ENCODE results near the gene CPNE6. TPM values are rescaled to one million over a fixed set of nuclear protein-coding genes. Genes with fewer than 3 reads are reported as not detected.

Gene CPNE6
- total RNA-seq, 2 donors from 2014 or later: not detected

GRCh38 chr14:24119691-24120090 lies 48.3 kb downstream of the CPNE6 start:
- TF ChIP-seq POLR2A (IDR thresholded peaks at IDR 0.05) (no peak), CTCF (IDR thresholded peaks at IDR 0.05) (no peak)
- Histone ChIP-seq H3K9me3 (no peaks in the 10 kb centered on the region), H3K4me3 (no peak overlapping the region), H3K27ac (no peak overlapping the region), H3K27me3 (no peaks in the 10 kb centered on the region), H3K4me1 (peaks cover 28% of the 10 kb centered on the region), H3K36me3 (replicated peaks in 1 of 2; ENCODE audit: insufficient read depth in 1 of 2, low read depth in 2 of 2) (peaks cover 24 to 37% of the 10 kb centered on the region in 2 donors)
- intact Hi-C loops (cut with DNase I): no loop called here
- DNase-seq (no peak), ATAC-seq (no peak)
- 94 to 95% methylated on average over 6 of the region's 6 CpGs for WGBS, 2 donors

GRCh38 chr14:24121210-24121609 lies 49.8 kb downstream of the CPNE6 start:
- no peak overlapping the region for H3K27ac ChIP-seq
- peaks cover 24 to 37% of the 10 kb centered on the region in 2 donors for H3K36me3 ChIP-seq (replicated peaks in 1 of 2; ENCODE audit: insufficient read depth in 1 of 2, low read depth in 2 of 2)
- no peak for DNase-seq
- no peak overlapping the region for H3K4me3 ChIP-seq
- H3K4me1 ChIP-seq: peaks cover 21% of the 10 kb centered on the region
- no peak for TF ChIP-seq CTCF (IDR thresholded peaks at IDR 0.05)
- TF ChIP-seq POLR2A (IDR thresholded peaks at IDR 0.05): no peak
- ATAC-seq: no peak
- no peaks in the 10 kb centered on the region for H3K27me3 ChIP-seq
- H3K9me3 ChIP-seq: no peaks in the 10 kb centered on the region
- intact Hi-C loops (cut with DNase I): no loop called here
- WGBS, 2 donors: 94 to 95% methylated on average over 7 to 8 of the region's 8 CpGs

- Histone ChIP-seq H3K36me3 (replicated peaks in 1 of 2; ENCODE audit: insufficient read depth in 1 of 2, low read depth in 2 of 2) (peaks cover 24 to 37% of the 10 kb centered on the region in 2 donors), H3K4me1 (peaks cover 9% of the 10 kb centered on the region), H3K4me3 (no peak overlapping the region), H3K27me3 (no peaks in the 10 kb centered on the region), H3K27ac (no peak overlapping the region), H3K9me3 (no peaks in the 10 kb centered on the region)
- intact Hi-C loops (cut with DNase I): no loop called here
- WGBS, 2 donors: 94 to 97% methylated on average over 4 of the region's 4 CpGs
- ATAC-seq: no peak
- no peak for TF ChIP-seq CTCF (IDR thresholded peaks at IDR 0.05)
- TF ChIP-seq POLR2A (IDR thresholded peaks at IDR 0.05): no peak
- no peak for DNase-seq
These were observed 51.1 kb downstream of the CPNE6 start for GRCh38 chr14:24122416-24122815.

- H3K4me1 ChIP-seq: peaks cover 4% of the 10 kb centered on the region
- ATAC-seq: no peak
- H3K4me3 ChIP-seq: no peak overlapping the region
- no peak overlapping the region for H3K27ac ChIP-seq
- intact Hi-C loops (cut with DNase I): no loop called here
- H3K36me3 ChIP-seq (replicated peaks in 1 of 2; ENCODE audit: insufficient read depth in 1 of 2, low read depth in 2 of 2): peaks cover 24 to 37% of the 10 kb centered on the region in 2 donors
- WGBS, 2 donors: 92 to 95% methylated on average over 5 to 8 of the region's 8 CpGs
- DNase-seq: no peak
- TF ChIP-seq POLR2A (IDR thresholded peaks at IDR 0.05) (no peak), CTCF (IDR thresholded peaks at IDR 0.05) (no peak)
- no peaks in the 10 kb centered on the region for H3K9me3 ChIP-seq
- no peaks in the 10 kb centered on the region for H3K27me3 ChIP-seq
These were observed 51.5 kb downstream of the CPNE6 start for GRCh38 chr14:24122898-24123297.
